ENCODE data around the gene HOXB8. TPM values are rescaled to one million over a fixed set of nuclear protein-coding genes. Genes with fewer than 3 reads are reported as not detected.

The HOXB8 gene
- total RNA-seq, 4 donors from 2014 or later, result 1.8 to 21.3 (median 8.9) TPM

GRCh38 chr17:48577946-48578615 is 37.0 kb downstream of the HOXB8 start, which contains the start of gene HOXB4:
TSS of gene HOXB4 (minus strand) at chr17:48578350. CDS start at chr17:48578319, 31 bp downstream.
- WGBS, 2 donors (ENCODE audit: low coverage in 1 of 2), result 9% methylated on average over 23 of the region's 58 CpGs; no CpG with 5 or more reads in 1 of the 2 donors
- Histone ChIP-seq H3K4me1 (peaks cover 18 to 84% (median 69%) of the 10 kb centered on the region in 4 donors), H3K9me3 (no peaks in the 10 kb centered on the region), H3K27ac (peak within 1 kb of the TSS; percentile 89 to 95 (median 92)), H3K4me3 (peak within 1 kb of the TSS; percentile 38 to 54 (median 46)), H3K36me3 (no peaks in the 10 kb centered on the region), H3K27me3 (peaks cover 7% of the 10 kb centered on the region)
- DNase-seq, result peak; percentile 80
- peak in 2 of 3 donors; percentile 14 to 46 for TF ChIP-seq POLR2AphosphoS5 (IDR thresholded peaks at IDR 0.05)
- no peak for TF ChIP-seq POLR2A (IDR thresholded peaks at IDR 0.05)
- TF ChIP-seq, protein P1, sequence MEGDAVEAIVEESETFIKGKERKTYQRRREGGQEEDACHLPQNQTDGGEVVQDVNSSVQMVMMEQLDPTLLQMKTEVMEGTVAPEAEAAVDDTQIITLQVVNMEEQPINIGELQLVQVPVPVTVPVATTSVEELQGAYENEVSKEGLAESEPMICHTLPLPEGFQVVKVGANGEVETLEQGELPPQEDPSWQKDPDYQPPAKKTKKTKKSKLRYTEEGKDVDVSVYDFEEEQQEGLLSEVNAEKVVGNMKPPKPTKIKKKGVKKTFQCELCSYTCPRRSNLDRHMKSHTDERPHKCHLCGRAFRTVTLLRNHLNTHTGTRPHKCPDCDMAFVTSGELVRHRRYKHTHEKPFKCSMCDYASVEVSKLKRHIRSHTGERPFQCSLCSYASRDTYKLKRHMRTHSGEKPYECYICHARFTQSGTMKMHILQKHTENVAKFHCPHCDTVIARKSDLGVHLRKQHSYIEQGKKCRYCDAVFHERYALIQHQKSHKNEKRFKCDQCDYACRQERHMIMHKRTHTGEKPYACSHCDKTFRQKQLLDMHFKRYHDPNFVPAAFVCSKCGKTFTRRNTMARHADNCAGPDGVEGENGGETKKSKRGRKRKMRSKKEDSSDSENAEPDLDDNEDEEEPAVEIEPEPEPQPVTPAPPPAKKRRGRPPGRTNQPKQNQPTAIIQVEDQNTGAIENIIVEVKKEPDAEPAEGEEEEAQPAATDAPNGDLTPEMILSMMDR (IDR thresholded peaks at IDR 0.05), result no peak
- TF ChIP-seq EP300 (IDR thresholded peaks at IDR 0.05; ENCODE audit: low read depth), result no peak
- intact Hi-C loops (cut with DNase I; ENCODE audit: low total_unique reads) (loop anchor here (5.0 kb wide), 1 partner anchor 36 kb away; no protein-coding TSS in a partner anchor), in situ Hi-C loops (cut with MboI; ENCODE audit: low pct_ligation_motif_present in 1 of 4, low pct_unique_long_range_greater_than_20kb in 1 of 4, low sequenced_read_pairs in 3 of 4) (no loop called here)

DNA sequence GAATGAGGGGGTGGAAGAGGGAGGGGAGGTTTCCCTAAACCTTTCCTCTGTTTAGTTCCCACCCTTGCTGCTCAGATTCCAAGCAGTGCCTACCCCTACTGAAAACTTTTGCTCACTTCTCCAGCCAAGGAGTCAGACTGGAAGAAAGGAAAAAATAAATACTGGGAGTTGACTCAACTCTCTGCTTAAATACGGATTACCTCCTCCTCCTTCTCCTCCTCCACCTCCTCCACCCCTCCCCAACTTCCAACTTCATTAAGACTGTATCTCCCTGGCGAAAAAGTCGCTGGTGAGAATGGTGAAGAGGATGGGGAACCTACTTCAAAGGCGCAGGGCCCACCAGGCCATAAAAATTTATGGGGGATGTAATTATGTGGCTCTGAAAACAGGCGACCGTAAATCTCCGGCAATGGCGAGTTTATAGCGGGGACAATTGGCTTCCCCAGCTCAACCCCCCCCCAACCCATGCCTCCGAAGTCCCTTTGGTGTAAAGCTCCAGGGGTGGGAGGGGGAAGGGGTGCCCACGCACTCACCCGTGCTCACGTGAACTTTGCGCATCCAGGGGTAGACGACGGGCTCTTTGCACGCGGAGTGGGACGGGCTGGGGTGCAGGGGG is 37.7 kb downstream of the HOXB8 start:
- Histone ChIP-seq H3K36me3 (no peaks in the 10 kb centered on the region), H3K9me3 (no peaks in the 10 kb centered on the region), H3K4me1 (peaks cover 24 to 85% (median 69%) of the 10 kb centered on the region in 4 donors), H3K27ac (peak overlapping the region; percentile 89 to 95 (median 92)), H3K27me3 (peaks cover 7% of the 10 kb centered on the region), H3K4me3 (peak overlapping the region; percentile 6 to 54 (median 46))
- no peak for DNase-seq
- WGBS, 2 donors (ENCODE audit: low coverage in 1 of 2), result 0 to 1% methylated on average over 3 to 10 of the region's 19 CpGs
- TF ChIP-seq POLR2AphosphoS5 (IDR thresholded peaks at IDR 0.05) (peak in 1 of 3 donors; percentile 17), POLR2A (IDR thresholded peaks at IDR 0.05) (no peak)
- in situ Hi-C loops (cut with MboI; ENCODE audit: low pct_ligation_motif_present in 1 of 4, low pct_unique_long_range_greater_than_20kb in 1 of 4, low sequenced_read_pairs in 3 of 4) (no loop called here), intact Hi-C loops (cut with DNase I; ENCODE audit: low total_unique reads) (loop anchor here (5.0 kb wide), 1 partner anchor 35 kb away; no protein-coding TSS in a partner anchor)

DNA sequence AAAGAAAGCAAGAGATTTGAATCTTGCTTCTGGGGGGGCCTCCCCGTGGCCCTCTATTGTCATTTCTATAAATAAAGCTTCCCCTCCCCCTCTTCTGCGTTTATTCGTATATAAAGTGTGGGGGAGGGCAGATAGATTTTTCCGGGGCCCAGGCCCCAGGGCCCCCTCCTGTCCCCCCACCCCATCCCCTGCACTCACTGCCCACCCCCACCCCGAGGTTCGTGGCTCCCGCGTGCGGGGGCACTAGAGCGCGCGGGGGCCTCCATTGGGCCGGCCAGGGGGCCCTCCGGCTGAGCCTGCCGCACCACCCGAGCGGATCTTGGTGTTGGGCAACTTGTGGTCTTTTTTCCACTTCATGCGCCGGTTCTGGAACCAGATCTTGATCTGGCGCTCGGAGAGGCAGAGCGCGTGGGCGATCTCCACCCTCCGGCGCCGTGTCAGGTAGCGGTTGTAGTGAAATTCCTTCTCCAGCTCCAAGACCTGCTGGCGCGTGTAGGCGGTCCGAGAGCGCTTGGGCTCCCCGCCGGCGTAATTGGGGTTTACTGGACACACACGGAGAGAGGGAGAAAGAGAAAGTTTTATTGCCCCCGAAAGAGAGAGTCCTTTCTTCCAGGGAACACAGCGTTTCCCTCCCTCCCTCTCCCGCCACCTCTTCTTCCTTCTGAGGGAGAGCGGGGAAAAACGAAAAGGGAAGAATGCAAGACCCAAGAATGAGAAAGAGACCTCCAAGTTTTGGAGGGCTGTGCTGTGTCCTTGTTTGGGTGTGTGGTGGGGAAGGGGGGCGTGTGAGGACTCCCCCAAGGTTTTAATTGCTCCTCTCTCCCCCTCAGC is 38.4 kb downstream of the HOXB8 start:
- Histone ChIP-seq H3K36me3 (no peaks in the 10 kb centered on the region), H3K27ac (peak overlapping the region; percentile 89 to 95 (median 92)), H3K27me3 (peaks cover 7% of the 10 kb centered on the region), H3K4me3 (peak overlapping the region; percentile 6 to 54 (median 46)), H3K9me3 (no peaks in the 10 kb centered on the region), H3K4me1 (peaks cover 30 to 92% (median 73%) of the 10 kb centered on the region in 4 donors)
- in situ Hi-C loops (cut with MboI; ENCODE audit: low pct_ligation_motif_present in 1 of 4, low pct_unique_long_range_greater_than_20kb in 1 of 4, low sequenced_read_pairs in 3 of 4) (no loop called here), intact Hi-C loops (cut with DNase I; ENCODE audit: low total_unique reads) (loop anchor here (5.0 kb wide), 1 partner anchor 34 kb away; no protein-coding TSS in a partner anchor)
- DNase-seq, result no peak
- WGBS, 2 donors (ENCODE audit: low coverage in 1 of 2), result 33 to 37% methylated on average over 1 to 43 of the region's 43 CpGs
- TF ChIP-seq POLR2A (IDR thresholded peaks at IDR 0.05) (no peak), POLR2AphosphoS5 (IDR thresholded peaks at IDR 0.05) (peak; percentile 5 to 36 (median 32))

DNA sequence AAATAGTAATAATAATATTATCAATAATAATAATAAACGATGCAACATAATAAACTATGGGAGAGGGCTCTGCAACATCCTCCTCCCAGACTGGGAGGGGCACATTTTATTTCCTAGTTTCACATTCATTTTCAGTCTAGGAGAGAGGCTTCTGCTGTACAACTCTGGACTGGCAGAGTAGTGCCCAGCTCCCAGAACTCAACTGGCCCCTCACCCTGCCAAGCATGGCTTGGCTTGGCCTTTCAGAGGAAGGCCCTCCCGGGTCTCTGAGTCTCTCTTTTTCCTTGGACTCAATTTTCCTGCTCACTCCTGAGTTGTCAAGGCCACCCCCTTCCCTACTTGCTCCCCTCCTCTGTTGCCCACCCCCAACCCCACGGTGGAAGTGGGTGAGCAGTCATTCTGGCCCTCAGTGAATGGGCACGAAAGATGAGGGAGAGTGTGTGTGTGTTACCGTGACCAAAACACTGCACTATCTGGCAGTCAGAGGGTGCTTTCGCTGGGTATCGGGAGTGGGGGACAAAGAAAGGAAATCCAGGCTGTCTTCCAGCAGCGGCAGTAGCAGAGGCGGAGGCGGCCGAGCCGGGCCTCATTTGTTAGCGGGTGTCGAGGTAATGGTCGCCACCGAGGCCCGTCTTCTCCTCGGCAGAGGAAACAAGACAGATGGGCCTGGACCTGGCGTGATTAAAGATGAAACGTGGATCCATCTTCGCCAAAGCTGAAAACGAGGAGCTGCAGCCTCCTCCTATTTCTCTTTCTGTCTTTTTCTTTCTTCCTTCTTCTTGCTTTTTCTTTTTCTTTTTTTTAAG is 39.2 kb downstream of the HOXB8 start:
- in situ Hi-C loops (cut with MboI; ENCODE audit: low pct_ligation_motif_present in 1 of 4, low pct_unique_long_range_greater_than_20kb in 1 of 4, low sequenced_read_pairs in 3 of 4), result no loop called here
- Histone ChIP-seq H3K27ac (peak overlapping the region; percentile 89 to 95 (median 92)), H3K36me3 (no peaks in the 10 kb centered on the region), H3K4me1 (peaks cover 36 to 92% (median 71%) of the 10 kb centered on the region in 4 donors), H3K4me3 (peak overlapping the region; percentile 6 to 54 (median 46)), H3K9me3 (no peaks in the 10 kb centered on the region), H3K27me3 (peaks cover 7% of the 10 kb centered on the region)
- 17 to 54% methylated on average over 1 to 22 of the region's 22 CpGs for WGBS, 2 donors (ENCODE audit: low coverage in 1 of 2)
- DNase-seq, result no peak
- intact Hi-C loops (cut with DNase I; ENCODE audit: low total_unique reads), result loop anchor here (5.0 kb wide), 1 partner anchor 34 kb away; no protein-coding TSS in a partner anchor
- TF ChIP-seq POLR2AphosphoS5 (IDR thresholded peaks at IDR 0.05) (no peak), POLR2A (IDR thresholded peaks at IDR 0.05) (no peak), EP300 (IDR thresholded peaks at IDR 0.05; ENCODE audit: low read depth) (no peak)
- TF ChIP-seq, protein P1 (IDR thresholded peaks at IDR 0.05), result no peak
